GM12891 (cell line): ENCODE results near the gene ASTE1.

ENCODE experiments used
- POLR2A ChIP-seq: IDR thresholded peaks from 2 replicates; pipeline ENCODE4 v1.6.1; 2011; ENCODE audit warnings: low read depth, low read length, control low read depth
- POLR2AphosphoS5 ChIP-seq: IDR thresholded peaks from 2 replicates; pipeline ENCODE4 v1.6.1; 2011; ENCODE audit warnings: low read depth, low read length, control low read depth
- POU2F2 ChIP-seq: IDR thresholded peaks from 2 replicates; pipeline ENCODE4 v1.6.1; 2011; ENCODE audit warnings: low read depth, mild to moderate bottlenecking, control low read depth, low read length, moderate library complexity
- SPI1 ChIP-seq: IDR thresholded peaks from 2 replicates; pipeline ENCODE4 v1.6.1; 2011; ENCODE audit warnings: low read depth, low read length, control low read depth
- TAF1 ChIP-seq: IDR thresholded peaks from 2 replicates; pipeline ENCODE4 v1.6.1; 2011; ENCODE audit warnings: low read depth, low read length, control low read depth

DNA sequence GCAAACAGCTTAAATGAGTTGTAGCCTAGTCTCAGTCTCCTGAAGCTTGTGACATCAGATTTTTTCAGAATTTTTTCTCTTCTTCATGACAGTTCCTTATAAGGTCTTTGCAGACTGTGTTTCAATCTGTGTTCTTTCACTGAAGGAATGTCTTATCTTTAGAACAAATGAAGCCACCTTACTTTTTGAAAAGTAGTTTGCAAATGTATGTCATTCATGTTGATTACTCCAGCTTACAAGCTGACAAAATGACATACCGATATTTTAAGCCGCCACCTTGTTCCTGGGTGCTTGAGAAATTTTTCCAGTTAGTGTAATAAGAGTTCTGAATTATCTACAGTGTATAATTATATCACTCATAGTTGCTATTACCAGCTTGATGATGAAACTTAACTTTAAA is 57.0 kb downstream of the ASTE1 start:
- TF ChIP-seq POLR2A = no peak
- TF ChIP-seq POLR2AphosphoS5 = no peak
- TF ChIP-seq TAF1 = no peak
- TF ChIP-seq POU2F2 = no peak
- no peak for TF ChIP-seq SPI1
